ENCODE measurements around the gene DOCK6.

The DOCK6 gene

DNA sequence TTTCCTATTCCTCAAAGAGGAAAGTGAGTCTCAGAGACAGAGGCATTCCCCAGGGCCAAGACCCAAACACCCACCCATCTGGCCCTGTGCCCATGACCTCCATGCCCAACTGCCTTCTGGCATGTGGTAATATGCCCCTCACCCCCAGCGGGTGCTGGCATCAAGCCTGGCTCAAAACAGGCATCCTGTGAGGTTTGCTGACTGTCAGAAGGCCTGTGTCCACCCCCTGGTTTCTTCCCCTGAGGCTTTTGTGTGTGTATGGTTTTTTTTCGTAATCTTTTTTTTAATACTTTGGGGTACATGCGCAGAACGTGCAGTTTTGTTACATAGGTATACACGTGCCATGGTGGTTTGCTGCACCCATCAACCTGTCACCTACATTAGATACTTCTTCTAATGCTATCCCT, 57.4 kb downstream of the DOCK6 start:
- no peak for DNase-seq (ENCODE audit: low read depth)
- H3K4me3 ChIP-seq (ENCODE audit: control insufficient read depth, low read depth, low read length), result no peak overlapping the region
- TF ChIP-seq, protein P1, sequence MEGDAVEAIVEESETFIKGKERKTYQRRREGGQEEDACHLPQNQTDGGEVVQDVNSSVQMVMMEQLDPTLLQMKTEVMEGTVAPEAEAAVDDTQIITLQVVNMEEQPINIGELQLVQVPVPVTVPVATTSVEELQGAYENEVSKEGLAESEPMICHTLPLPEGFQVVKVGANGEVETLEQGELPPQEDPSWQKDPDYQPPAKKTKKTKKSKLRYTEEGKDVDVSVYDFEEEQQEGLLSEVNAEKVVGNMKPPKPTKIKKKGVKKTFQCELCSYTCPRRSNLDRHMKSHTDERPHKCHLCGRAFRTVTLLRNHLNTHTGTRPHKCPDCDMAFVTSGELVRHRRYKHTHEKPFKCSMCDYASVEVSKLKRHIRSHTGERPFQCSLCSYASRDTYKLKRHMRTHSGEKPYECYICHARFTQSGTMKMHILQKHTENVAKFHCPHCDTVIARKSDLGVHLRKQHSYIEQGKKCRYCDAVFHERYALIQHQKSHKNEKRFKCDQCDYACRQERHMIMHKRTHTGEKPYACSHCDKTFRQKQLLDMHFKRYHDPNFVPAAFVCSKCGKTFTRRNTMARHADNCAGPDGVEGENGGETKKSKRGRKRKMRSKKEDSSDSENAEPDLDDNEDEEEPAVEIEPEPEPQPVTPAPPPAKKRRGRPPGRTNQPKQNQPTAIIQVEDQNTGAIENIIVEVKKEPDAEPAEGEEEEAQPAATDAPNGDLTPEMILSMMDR (conservative IDR thresholded peaks at IDR 0.05; ENCODE audit: control insufficient read depth, insufficient read depth, low read depth, low read length), result no peak

DNA sequence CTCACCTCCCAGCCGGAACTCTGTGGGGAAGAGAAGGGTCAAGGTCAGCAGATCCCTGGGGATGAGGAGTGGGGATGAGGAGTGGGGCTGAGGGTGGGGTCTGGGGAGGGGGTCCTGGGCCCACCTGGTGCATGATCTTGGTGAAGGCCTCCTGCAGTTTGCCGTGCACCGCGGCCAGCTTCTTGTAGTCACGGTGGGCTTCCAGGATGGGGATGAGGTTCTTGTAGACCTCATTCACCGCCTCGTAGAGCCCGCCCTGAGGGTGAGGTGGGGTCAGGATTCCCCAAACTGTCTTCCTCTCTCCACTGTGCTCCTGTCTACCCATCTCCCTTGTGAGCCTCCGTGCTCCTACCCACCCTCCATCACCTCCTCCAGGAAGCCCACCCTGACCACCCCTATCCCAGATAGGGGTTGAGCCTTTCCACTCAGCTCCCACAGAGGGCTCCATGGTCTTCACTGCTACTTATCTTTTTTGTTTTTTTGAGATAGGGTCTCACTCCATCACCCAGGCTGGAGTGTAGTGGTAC, 58.2 kb downstream of the DOCK6 start:
- DNase-seq (ENCODE audit: low read depth), result no peak
- TF ChIP-seq, protein P1 (conservative IDR thresholded peaks at IDR 0.05; ENCODE audit: control insufficient read depth, insufficient read depth, low read depth, low read length), result no peak
- no peak overlapping the region for H3K4me3 ChIP-seq (ENCODE audit: control insufficient read depth, low read depth, low read length)

DNA sequence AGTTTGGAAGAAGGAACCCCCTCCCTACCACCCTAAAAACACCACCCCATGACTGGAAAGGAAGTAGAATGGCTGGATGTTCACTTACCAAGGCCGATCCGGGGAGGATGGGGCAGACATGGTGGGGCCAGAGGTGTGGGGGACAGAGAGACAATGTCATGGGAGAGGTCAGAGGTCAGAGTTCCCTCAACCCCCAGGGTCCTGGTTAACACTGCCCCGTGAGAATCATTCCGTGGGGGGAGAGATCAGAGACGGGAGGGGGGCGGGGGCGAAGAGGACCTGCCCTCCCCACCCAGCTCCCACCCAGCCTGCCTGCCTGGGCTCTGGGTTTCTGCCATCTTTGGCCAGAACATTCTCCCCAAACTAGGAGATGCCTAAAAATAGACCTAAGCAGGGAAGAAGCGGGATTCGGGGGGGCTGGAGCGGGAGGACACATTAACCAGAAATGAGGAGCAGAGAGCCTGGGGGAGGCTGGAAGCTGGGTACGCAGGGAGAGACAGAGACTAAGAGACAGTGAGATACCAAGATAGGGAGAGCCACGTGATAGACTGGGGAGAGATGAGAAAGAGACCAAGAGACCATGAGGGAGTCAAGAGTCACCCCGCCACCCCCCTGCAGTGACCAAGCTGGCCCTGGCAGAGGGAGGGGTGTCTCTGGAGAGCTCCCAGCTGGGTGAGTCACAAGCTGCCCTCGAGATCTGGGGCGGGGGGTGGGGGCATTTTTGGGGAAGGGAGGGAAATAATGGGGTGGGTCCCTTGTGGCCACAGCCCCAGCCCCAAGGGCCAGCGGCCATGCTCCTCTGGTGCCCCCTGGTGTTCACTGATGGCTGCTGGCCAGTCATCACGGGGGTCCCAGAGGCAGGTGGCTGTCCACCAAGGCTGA, 58.9 kb downstream of the DOCK6 start:
- peak; percentile 87 for DNase-seq (ENCODE audit: low read depth)
- no peak overlapping the region for H3K4me3 ChIP-seq (ENCODE audit: control insufficient read depth, low read depth, low read length)
- TF ChIP-seq, protein P1 (conservative IDR thresholded peaks at IDR 0.05; ENCODE audit: control insufficient read depth, insufficient read depth, low read depth, low read length), result peak; percentile 81

DNA sequence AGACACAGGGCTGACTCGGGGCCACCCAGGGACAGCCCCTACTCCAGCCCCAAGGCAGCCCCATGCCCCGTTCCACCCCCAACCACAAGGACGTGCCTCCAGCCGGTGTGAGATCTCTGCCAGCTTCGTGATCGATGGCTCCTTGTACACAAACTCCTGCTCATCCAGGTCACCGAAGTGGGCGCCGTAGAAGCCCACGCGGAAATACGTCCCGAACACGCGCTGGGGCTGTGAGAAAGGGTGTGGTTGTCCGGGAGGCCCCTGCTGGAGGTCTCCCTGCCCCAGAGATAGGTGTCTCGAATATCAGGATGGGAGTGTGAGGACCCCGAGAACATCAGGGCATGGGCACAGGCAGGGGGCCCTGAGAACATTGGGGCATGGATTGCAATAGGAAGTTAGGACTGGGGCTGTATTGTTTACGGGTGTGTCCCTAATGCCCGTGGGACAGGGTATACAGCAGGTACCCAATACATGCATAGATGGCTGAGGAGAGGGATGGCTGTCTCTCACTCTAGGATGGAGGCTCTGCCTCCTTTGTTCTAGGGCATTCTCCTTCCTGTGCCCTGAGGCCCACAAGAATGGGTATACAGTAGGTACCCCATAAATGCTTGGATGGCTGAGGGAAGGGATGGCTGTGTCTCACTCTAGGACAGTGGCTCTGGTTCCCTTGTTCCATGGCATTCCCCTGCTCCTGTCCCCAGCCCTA, 59.7 kb downstream of the DOCK6 start:
- no peak for DNase-seq (ENCODE audit: low read depth)
- TF ChIP-seq, protein P1 (conservative IDR thresholded peaks at IDR 0.05; ENCODE audit: control insufficient read depth, insufficient read depth, low read depth, low read length), result no peak
- no peak overlapping the region for H3K4me3 ChIP-seq (ENCODE audit: control insufficient read depth, low read depth, low read length)

DNA sequence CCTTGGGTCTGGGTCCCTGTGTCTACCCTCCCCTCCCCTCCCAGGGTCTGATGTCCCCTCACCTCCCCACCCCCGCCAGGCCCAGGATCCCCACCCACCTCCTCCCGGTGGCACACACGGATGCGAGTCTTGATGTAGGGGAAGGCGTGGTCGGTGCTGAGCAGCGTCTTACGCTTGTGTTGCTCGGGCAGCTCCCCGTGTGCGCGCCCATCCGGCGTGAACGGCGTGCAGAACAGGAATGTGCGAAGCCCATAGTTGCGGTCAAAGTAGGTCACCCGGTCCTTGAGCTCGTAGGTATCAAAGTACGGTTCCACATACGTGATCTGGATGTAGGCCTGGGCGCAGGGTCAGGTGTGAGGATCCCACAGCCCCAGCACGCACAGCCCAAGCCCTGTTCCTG, 60.5 kb downstream of the DOCK6 start:
- no peak overlapping the region for H3K4me3 ChIP-seq (ENCODE audit: control insufficient read depth, low read depth, low read length)
- no peak for DNase-seq (ENCODE audit: low read depth)
- TF ChIP-seq, protein P1 (conservative IDR thresholded peaks at IDR 0.05; ENCODE audit: control insufficient read depth, insufficient read depth, low read depth, low read length), result no peak

DNA sequence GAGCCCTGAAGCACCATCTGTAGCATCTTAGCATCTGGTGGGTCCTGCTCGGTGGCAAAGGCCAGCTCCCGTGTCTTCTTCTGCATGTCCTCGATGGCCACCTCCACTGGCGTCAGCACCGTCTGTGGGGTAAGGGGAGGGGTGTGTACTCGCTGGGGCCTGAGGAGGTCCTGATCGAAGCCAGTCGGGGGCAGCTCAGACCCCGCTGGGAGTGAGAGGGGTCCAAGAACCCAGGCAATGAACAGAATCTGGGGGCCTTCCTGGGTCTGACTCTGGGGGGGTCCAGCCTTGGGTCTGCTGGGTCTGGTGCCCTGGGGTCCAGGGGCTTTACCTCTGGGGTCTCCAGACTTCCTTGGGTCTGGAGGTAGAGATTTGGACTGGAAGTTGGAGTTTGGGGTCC, 61.4 kb downstream of the DOCK6 start:
- H3K4me3 ChIP-seq (ENCODE audit: control insufficient read depth, low read depth, low read length), result no peak overlapping the region
- TF ChIP-seq, protein P1 (conservative IDR thresholded peaks at IDR 0.05; ENCODE audit: control insufficient read depth, insufficient read depth, low read depth, low read length), result no peak
- DNase-seq (ENCODE audit: low read depth), result no peak
